Immature natural killer cell (primary cell): ENCODE results near the gene PPIL3. TPM values are rescaled to one million over a fixed set of nuclear protein-coding genes. Genes with fewer than 3 reads are reported as not detected.

Experiments
- DNase-seq, 3 donors: peaks; one replicate each; pipeline ENCODE4 v3.0.0; 2022; ENCODE audit warnings: mixed read lengths in 1 of 3
- H3K27ac Mint-ChIP-seq, 6 donors: one replicate each; pipeline ENCODE4 v1.8.0; 2020; ENCODE audit warnings: mixed read lengths in 6 of 6, mild to moderate bottlenecking in 5 of 6, inconsistent platforms in 4 of 6, moderate library complexity in 3 of 6
- H3K27me3 Mint-ChIP-seq, 3 donors: one replicate each; pipeline ENCODE4 v1.8.0; 2020 to 2021; ENCODE audit warnings: low read depth in 3 of 3, mild to moderate bottlenecking in 3 of 3, mixed read lengths in 3 of 3, moderate library complexity in 3 of 3, inconsistent platforms in 1 of 3
- H3K36me3 Mint-ChIP-seq, 3 donors: one replicate each; pipeline ENCODE4 v1.8.0; 2020; ENCODE audit warnings: mixed read lengths in 3 of 3, inconsistent platforms in 2 of 3, mild to moderate bottlenecking in 2 of 3
- H3K4me1 Mint-ChIP-seq, 2 donors: one replicate each; pipeline ENCODE4 v1.8.0; 2020; ENCODE audit warnings: inconsistent platforms in 2 of 2, mild to moderate bottlenecking in 2 of 2, mixed read lengths in 2 of 2, moderate library complexity in 1 of 2
- H3K4me3 Mint-ChIP-seq, 5 donors: one replicate each; pipeline ENCODE4 v1.8.0; 2020; ENCODE audit warnings: mild to moderate bottlenecking in 5 of 5, mixed read lengths in 5 of 5, inconsistent platforms in 3 of 5, moderate library complexity in 3 of 5
- H3K9me3 Mint-ChIP-seq, 6 donors: one replicate each; pipeline ENCODE4 v1.8.0; 2020; ENCODE audit warnings: mild to moderate bottlenecking in 6 of 6, mixed read lengths in 6 of 6, inconsistent platforms in 4 of 6, moderate library complexity in 3 of 6
- polyA plus RNA-seq, 3 donors: library from polyadenylated mRNA; unstranded; fragments of 300-500 nt; fragmentation: Illumina TruSeq; gene quantifications; one replicate each; pipeline ENCODE4 v1.2.3, GENCODE V29; 2021

The PPIL3 gene
- polyA plus RNA-seq, 3 donors from 2014 or later: 17.9 to 30.4 (median 25.7) TPM

DNA sequence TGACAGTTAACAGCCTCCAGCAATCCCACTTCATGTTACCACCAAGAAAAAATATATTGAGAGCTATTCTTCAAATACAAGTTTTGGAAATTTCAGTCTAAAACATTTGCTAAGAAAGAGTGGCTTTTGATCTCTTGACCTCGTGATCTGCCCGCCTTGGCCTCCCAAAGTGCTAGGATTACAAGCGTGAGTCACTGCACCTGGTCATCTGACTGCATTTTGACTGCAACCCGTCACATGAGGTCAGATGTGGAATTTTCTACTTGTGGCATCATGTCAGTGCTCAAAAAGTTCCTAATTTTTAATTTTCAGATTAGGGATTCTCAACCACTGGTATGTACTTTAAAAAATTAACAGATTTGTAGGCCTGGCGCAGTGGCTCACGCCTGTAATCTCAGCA is 15.3 kb downstream of the PPIL3 start:
- H3K4me1 Mint-ChIP-seq: peaks cover 6 to 7% of the 10 kb centered on the region in 2 donors
- H3K36me3 Mint-ChIP-seq: peaks cover 9 to 35% (median 19%) of the 10 kb centered on the region in 3 donors
- H3K27me3 Mint-ChIP-seq: peaks cover 1 to 6% (median 1%) of the 10 kb centered on the region in 3 donors
- H3K4me3 Mint-ChIP-seq: no peak overlapping the region
- DNase-seq: no peak
- H3K9me3 Mint-ChIP-seq: no peaks in the 10 kb centered on the region
- no peak overlapping the region for H3K27ac Mint-ChIP-seq

- Mint-ChIP-seq H3K9me3 (no peaks in the 10 kb centered on the region), H3K36me3 (peaks cover 7 to 30% (median 13%) of the 10 kb centered on the region in 3 donors), H3K4me1 (peaks cover 7 to 9% of the 10 kb centered on the region in 2 donors), H3K4me3 (no peak overlapping the region), H3K27ac (no peak overlapping the region), H3K27me3 (peaks cover 1 to 7% (median 1%) of the 10 kb centered on the region in 3 donors)
- no peak for DNase-seq
Measured at GRCh38 chr2:200871151-200871550, 17.7 kb downstream of the PPIL3 start.

DNA sequence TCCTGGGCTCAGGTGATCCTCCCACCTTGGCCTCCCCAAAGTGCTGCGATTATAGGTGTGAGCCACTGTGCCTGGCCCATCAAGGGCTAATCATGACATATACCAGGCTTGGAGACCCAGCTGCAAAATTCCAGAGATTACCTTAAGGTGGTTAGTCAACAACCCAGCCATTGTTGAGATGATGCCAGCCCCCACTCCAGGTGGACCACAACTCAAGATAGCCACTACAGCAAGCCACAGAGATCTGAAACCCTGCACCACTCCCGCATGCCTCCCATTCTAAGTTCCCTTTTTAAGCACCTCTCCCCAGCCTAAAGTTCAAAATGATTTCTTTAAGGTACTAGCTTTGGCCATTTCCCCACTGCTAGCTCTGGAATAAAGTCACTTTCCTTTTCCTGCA is 19.9 kb downstream of the PPIL3 start:
- Mint-ChIP-seq H3K27ac (peak overlapping the region in 5 of 6 donors; percentile 55 to 93 (median 82)), H3K36me3 (peaks cover under 1 to 15% (median 1%) of the 10 kb centered on the region in 3 donors), H3K4me1 (peaks cover 13 to 20% of the 10 kb centered on the region in 2 donors), H3K27me3 (peaks cover 8 to 14% (median 9%) of the 10 kb centered on the region in 3 donors), H3K4me3 (peak overlapping the region in 1 of 5 donors; percentile 28), H3K9me3 (peaks cover 0 to under 1% (median 0%) of the 10 kb centered on the region in 6 donors)
- DNase-seq: no peak

- Mint-ChIP-seq H3K27me3 (peaks cover 28 to 41% (median 41%) of the 10 kb centered on the region in 3 donors), H3K4me3 (peak within 1 kb of the TSS; percentile 90 to 99 (median 98)), H3K36me3 (peaks cover 23 to 28% (median 27%) of the 10 kb centered on the region in 3 donors), H3K27ac (peak within 1 kb of the TSS; percentile 95 to 100 (median 99)), H3K9me3 (peaks cover 0 to 3% (median 0%) of the 10 kb centered on the region in 6 donors), H3K4me1 (peaks cover 43 to 57% of the 10 kb centered on the region in 2 donors)
- DNase-seq: peak; percentile 90 to 94 (median 94)
Measured at GRCh38 chr2:200864176-200865034, 24.5 kb downstream of the PPIL3 start, which contains the start of gene CLK1. TSS of gene CLK1 (minus strand) at chr2:200864658. CDS start at chr2:200861862, 2,796 bp downstream.

DNA sequence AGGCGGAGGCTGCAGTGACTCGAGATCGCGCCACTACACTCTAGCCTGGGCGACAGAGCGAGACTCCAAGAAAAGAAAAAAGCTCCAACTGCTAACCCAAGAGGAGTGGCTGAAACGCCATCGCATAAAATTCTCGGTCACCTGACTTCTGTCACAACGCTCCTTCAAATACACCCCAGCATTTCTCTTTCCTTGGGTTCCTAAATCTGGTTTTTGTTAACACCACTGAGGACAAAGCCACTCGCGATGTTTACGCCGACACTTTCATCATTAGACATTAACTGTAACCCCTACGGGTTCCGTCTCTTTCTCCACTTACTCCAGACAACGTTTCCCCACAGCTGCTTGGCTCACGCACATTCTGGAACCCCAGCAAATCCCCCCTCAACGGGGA is 25.1 kb downstream of the PPIL3 start:
- H3K36me3 Mint-ChIP-seq: peaks cover 18 to 33% (median 27%) of the 10 kb centered on the region in 3 donors
- peaks cover 0 to 3% (median 0%) of the 10 kb centered on the region in 6 donors for H3K9me3 Mint-ChIP-seq
- peaks cover 45 to 59% of the 10 kb centered on the region in 2 donors for H3K4me1 Mint-ChIP-seq
- H3K27ac Mint-ChIP-seq: peak overlapping the region; percentile 95 to 100 (median 99)
- peak overlapping the region; percentile 90 to 99 (median 98) for H3K4me3 Mint-ChIP-seq
- peaks cover 26 to 46% (median 39%) of the 10 kb centered on the region in 3 donors for H3K27me3 Mint-ChIP-seq
- DNase-seq: no peak

DNA sequence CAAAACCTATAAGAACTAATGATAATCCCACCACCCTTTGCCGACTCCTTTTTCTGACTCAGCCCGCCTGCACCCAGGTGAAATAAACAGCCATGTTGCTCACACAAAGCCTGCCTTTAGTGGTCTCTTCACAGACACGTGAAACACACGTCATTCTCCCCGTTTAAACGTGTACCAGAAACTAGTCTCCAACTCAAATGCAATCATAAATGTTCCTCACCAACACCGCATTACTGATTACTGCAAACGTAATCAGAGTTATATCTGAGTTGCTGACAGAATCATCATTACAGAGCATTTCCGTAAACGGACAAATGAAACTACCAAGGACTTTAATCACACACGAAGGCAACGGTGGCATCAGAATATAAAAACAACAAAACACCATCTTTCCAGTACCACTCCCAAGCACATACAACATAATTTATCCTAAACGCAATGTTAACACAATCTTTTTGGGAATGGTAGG is 26.3 kb downstream of the PPIL3 start:
- Mint-ChIP-seq H3K27ac (peak overlapping the region; percentile 95 to 100 (median 99)), H3K9me3 (peaks cover 0 to 3% (median 0%) of the 10 kb centered on the region in 6 donors), H3K4me1 (peaks cover 55 to 67% of the 10 kb centered on the region in 2 donors), H3K4me3 (peak overlapping the region; percentile 90 to 99 (median 98)), H3K36me3 (peaks cover 29 to 46% (median 38%) of the 10 kb centered on the region in 3 donors), H3K27me3 (peaks cover 26 to 54% (median 46%) of the 10 kb centered on the region in 3 donors)
- DNase-seq: peak; percentile 72 to 78 (median 78)

- H3K9me3 Mint-ChIP-seq: peaks cover 0 to 3% (median 0%) of the 10 kb centered on the region in 6 donors
- H3K27me3 Mint-ChIP-seq: peaks cover 26 to 63% (median 53%) of the 10 kb centered on the region in 3 donors
- peak overlapping the region; percentile 90 to 99 (median 98) for H3K4me3 Mint-ChIP-seq
- peak in 1 of 3 donors; percentile 11 for DNase-seq
- H3K27ac Mint-ChIP-seq: peak overlapping the region; percentile 95 to 100 (median 99)
- peaks cover 62 to 76% of the 10 kb centered on the region in 2 donors for H3K4me1 Mint-ChIP-seq
- peaks cover 35 to 54% (median 43%) of the 10 kb centered on the region in 3 donors for H3K36me3 Mint-ChIP-seq
Measured at GRCh38 chr2:200861617-200862155, 27.2 kb downstream of the PPIL3 start.

DNA sequence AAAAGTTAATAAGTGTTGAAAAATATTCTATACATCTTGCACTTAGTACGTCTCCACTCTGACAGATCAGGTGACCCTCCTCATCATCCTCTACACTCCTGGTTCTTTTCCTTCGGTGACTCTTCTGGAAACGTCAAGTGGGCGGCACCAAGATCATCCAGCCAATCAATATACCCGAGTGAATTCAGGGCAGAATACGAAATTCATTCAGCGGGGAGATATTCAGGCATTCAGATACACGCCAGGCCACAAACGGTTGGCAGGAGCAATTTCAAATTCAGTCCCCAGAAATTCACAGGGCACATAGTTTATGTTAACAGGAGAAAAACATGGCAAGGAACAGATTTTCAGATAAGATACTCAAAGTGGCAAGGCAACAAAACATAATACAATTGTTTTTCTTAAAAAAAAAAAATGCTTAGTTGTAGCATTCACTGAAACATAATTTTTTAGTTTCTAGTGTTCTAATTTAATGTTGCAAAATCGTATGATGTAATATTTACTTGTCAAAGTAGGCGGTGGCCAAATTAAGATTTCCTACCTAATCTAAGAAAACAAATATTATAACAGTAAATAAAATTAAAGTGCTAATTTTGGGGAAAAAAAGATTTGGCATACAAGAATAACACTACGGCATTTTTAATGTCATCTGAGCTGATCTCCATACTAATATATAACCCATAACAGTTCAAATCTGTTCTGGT is 28.6 kb downstream of the PPIL3 start:
- H3K27ac Mint-ChIP-seq: peak overlapping the region; percentile 87 to 99 (median 94)
- H3K4me1 Mint-ChIP-seq: peaks cover 67 to 81% of the 10 kb centered on the region in 2 donors
- DNase-seq: peak in 1 of 3 donors; percentile 26
- peak overlapping the region; percentile 90 to 99 (median 98) for H3K4me3 Mint-ChIP-seq
- peaks cover 0 to 3% (median 0%) of the 10 kb centered on the region in 6 donors for H3K9me3 Mint-ChIP-seq
- peaks cover 26 to 70% (median 59%) of the 10 kb centered on the region in 3 donors for H3K27me3 Mint-ChIP-seq
- H3K36me3 Mint-ChIP-seq: peaks cover 40 to 60% (median 48%) of the 10 kb centered on the region in 3 donors

- peak overlapping the region in 2 of 5 donors; percentile 4 to 9 for H3K4me3 Mint-ChIP-seq
Measured at GRCh38 chr2:200856806-200857205, 32.1 kb downstream of the PPIL3 start.

GRCh38 chr2:200852605-200853004 is 36.3 kb downstream of the PPIL3 start:
- peaks cover 37 to 57% (median 45%) of the 10 kb centered on the region in 3 donors for H3K36me3 Mint-ChIP-seq
- peak in 1 of 3 donors; percentile 10 for DNase-seq
- peak overlapping the region; percentile 23 to 90 (median 69) for H3K27ac Mint-ChIP-seq
- H3K27me3 Mint-ChIP-seq: peaks cover 17 to 48% (median 38%) of the 10 kb centered on the region in 3 donors
- peak overlapping the region in 1 of 5 donors; percentile 35 for H3K4me3 Mint-ChIP-seq
- peaks cover 19 to 41% of the 10 kb centered on the region in 2 donors for H3K4me1 Mint-ChIP-seq
- peaks cover 0 to 1% (median 0%) of the 10 kb centered on the region in 6 donors for H3K9me3 Mint-ChIP-seq

More at GRCh38 chr2:200856806-200857205, 32.1 kb downstream of the PPIL3 start:
- Mint-ChIP-seq H3K27ac (peak overlapping the region in 5 of 6 donors; percentile 69 to 99 (median 71)), H3K4me1 (peaks cover 58 to 76% of the 10 kb centered on the region in 2 donors), H3K27me3 (peaks cover 11 to 59% (median 48%) of the 10 kb centered on the region in 3 donors), H3K36me3 (peaks cover 50 to 78% (median 57%) of the 10 kb centered on the region in 3 donors), H3K9me3 (no peaks in the 10 kb centered on the region)
- DNase-seq: peak in 1 of 3 donors; percentile 6

DNA sequence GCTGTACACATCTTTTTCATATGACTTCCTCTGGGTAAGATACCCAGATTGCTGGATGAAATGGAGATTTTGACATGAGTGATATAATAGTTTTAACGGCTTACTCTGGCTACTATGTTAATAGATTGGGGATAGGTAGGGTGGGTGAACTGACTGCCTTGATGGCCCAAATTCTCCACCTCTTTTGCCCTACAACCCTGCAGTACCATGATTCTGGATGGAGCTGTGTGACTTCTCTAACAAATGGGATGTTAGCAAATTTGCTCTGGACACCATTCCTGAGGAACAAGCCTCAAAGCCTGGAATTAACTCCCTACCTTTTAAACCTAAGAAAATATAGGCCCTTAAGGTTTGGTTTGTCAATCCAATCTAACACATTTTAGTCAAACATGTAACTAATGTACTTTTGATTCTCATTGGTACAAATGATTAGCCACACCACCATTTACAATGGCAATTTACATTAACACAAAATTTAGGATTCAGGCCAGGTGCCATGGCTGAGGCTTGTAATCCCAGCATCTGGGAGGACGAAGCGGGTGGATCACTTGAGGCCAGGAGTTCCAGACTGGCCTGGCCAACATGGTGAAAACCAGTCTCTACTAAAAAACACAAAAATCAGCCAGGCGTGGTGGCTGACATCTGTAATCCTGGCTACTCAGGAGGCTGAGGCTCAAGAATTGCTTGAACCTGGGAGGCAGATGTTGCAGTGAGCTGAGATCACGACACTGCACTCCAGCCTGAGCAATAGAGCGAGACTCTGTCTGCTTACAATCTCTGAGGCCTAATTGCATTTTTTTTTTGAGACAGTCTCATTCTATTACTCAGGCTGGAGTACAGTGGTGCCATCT is 37.3 kb downstream of the PPIL3 start:
- Mint-ChIP-seq H3K27me3 (peaks cover 17 to 40% (median 29%) of the 10 kb centered on the region in 3 donors), H3K4me1 (peaks cover 12 to 31% of the 10 kb centered on the region in 2 donors), H3K36me3 (peaks cover 29 to 48% (median 39%) of the 10 kb centered on the region in 3 donors), H3K4me3 (peak overlapping the region in 2 of 5 donors; percentile 10 to 35), H3K9me3 (peaks cover 0 to 1% (median 0%) of the 10 kb centered on the region in 6 donors), H3K27ac (peak overlapping the region; percentile 51 to 83 (median 74))
- DNase-seq: peak in 1 of 3 donors; percentile 22
